NCI-H345 treated with DMSO at 0.1 percent for 48 hours (cell line): Measurements from ENCODE around the gene SAFB.

ENCODE experiments used
- DNase-seq: peaks from one replicate; lab custom pipeline; 2025; ENCODE audit not compliant: unreplicated experiment; lab: John Stamatoyannopoulos, UW

The SAFB gene

GRCh38 chr19:5622465-5623396 lies at the start of gene SAFB, which contains the start of gene SAFB2:
Gene SAFB, plus strand, starts transcription at chr19:5623083. Its CDS starts 123 bp downstream, at chr19:5623206.
Gene SAFB2, minus strand, starts transcription at chr19:5622776. Its CDS starts 61 bp downstream, at chr19:5622715.
- peak; percentile 98 for DNase-seq

- DNase-seq, result no peak
These were observed 47.3 kb upstream of the SAFB start for GRCh38 chr19:5575590-5575989.

- DNase-seq, result peak; percentile 45
These were observed 44.6 kb upstream of the SAFB start for GRCh38 chr19:5578097-5578846.

- DNase-seq, result no peak
These were observed 43.6 kb upstream of the SAFB start for GRCh38 chr19:5579286-5579685.

GRCh38 chr19:5579697-5580096 lies 43.2 kb upstream of the SAFB start:
- no peak for DNase-seq

- DNase-seq, result peak; percentile 90
These were observed 42.7 kb upstream of the SAFB start for GRCh38 chr19:5580161-5580571.

GRCh38 chr19:5585461-5586299 lies 37.2 kb upstream of the SAFB start:
- DNase-seq, result no peak

GRCh38 chr19:5586300-5587070 lies 36.4 kb upstream of the SAFB start:
- no peak for DNase-seq

- DNase-seq, result no peak
These were observed 35.8 kb upstream of the SAFB start for GRCh38 chr19:5587071-5587455.

GRCh38 chr19:5587661-5588060 lies 35.2 kb upstream of the SAFB start:
- DNase-seq, result no peak

- DNase-seq, result no peak
These were observed 34.4 kb upstream of the SAFB start for GRCh38 chr19:5588441-5588840.

- no peak for DNase-seq
These were observed 33.8 kb upstream of the SAFB start for GRCh38 chr19:5588906-5589676.

- DNase-seq, result no peak
These were observed 32.6 kb upstream of the SAFB start for GRCh38 chr19:5590151-5590864.

- no peak for DNase-seq
These were observed 32.1 kb upstream of the SAFB start for GRCh38 chr19:5590865-5591154.

- no peak for DNase-seq
These were observed 31.4 kb upstream of the SAFB start for GRCh38 chr19:5591476-5591875.

GRCh38 chr19:5592531-5593342 lies 30.1 kb upstream of the SAFB start:
- no peak for DNase-seq

- DNase-seq, result no peak
These were observed 29.3 kb upstream of the SAFB start for GRCh38 chr19:5593343-5594255.
